Lung (tissue), 12 donors: ENCODE results near the gene ROR1. TPM values are rescaled to one million over a fixed set of nuclear protein-coding genes. Genes with fewer than 3 reads are reported as not detected.

Experiments
- ATAC-seq: fragments of 200-7000 bp; cut with Tn5 transposase; one replicate; pipeline ENCODE4 v1.9.1; 2020; ENCODE audit warnings: moderate number of reproducible peaks; ENCODE audit not compliant: insufficient read depth, low FRiP score
- DNase-seq, 3 donors: peaks; one replicate each; pipeline ENCODE4 v3.0.0-alpha.2; 2013 to 2017
- H3K27ac ChIP-seq, 2 donors: one replicate each; pipeline ENCODE4 v1.5.1; 2013; ENCODE audit warnings: mild to moderate bottlenecking in 2 of 2, moderate library complexity in 2 of 2, control low read depth in 1 of 2, inconsistent platforms in 1 of 2, low read depth in 1 of 2, low read length in 1 of 2
- H3K27me3 ChIP-seq, 3 donors: one replicate each; pipeline ENCODE4 v1.5.1; 2013; ENCODE audit warnings: low read length in 2 of 3; ENCODE audit not compliant: control insufficient read depth in 3 of 3, insufficient read depth in 3 of 3
- H3K36me3 ChIP-seq, 4 donors: one replicate each; pipeline ENCODE4 v1.5.1; 2013; ENCODE audit warnings: low read length in 4 of 4, mild to moderate bottlenecking in 1 of 4, moderate library complexity in 1 of 4; ENCODE audit not compliant: control insufficient read depth in 4 of 4, insufficient read depth in 4 of 4
- H3K4me1 ChIP-seq, 5 donors: one replicate each; pipeline ENCODE4 v1.5.1; 2013; ENCODE audit warnings: low read length in 5 of 5, mild to moderate bottlenecking in 2 of 5, moderate library complexity in 1 of 5; ENCODE audit not compliant: control insufficient read depth in 5 of 5, insufficient read depth in 5 of 5
- H3K4me3 ChIP-seq: one replicate; pipeline ENCODE4 v1.5.1; 2013; ENCODE audit warnings: mild to moderate bottlenecking, control low read depth, moderate library complexity
- H3K9ac ChIP-seq, 2 donors: one replicate each; pipeline ENCODE4 v1.5.1; 2013; ENCODE audit warnings: low read length in 2 of 2, control low read depth in 1 of 2; ENCODE audit not compliant: insufficient read depth in 1 of 2
- H3K9me3 ChIP-seq, 4 donors: one replicate each; pipeline ENCODE4 v1.5.1; 2013; ENCODE audit warnings: low read length in 3 of 4, mild to moderate bottlenecking in 1 of 4, moderate library complexity in 1 of 4; ENCODE audit not compliant: control insufficient read depth in 4 of 4, insufficient read depth in 3 of 4
- CTCF ChIP-seq: IDR thresholded peaks from 2 replicates; pipeline ENCODE4 v1.5.1; 2012; ENCODE audit warnings: mild to moderate bottlenecking; ENCODE audit errors: control extremely low read depth, extremely low read depth
- WGBS, 2 donors: extraction: QIAGEN DNeasy Blood & Tissue Kit; methylation state at CpG; one replicate each; pipeline ENCODE4 v1.1.7; 2013; 5-methylcytosine and 5-hydroxymethylcytosine counted together
- polyA plus RNA-seq, 2 donors: library from polyadenylated mRNA; stranded (reverse); fragments of 200-250 nt; gene quantifications; one replicate each; pipeline ENCODE4 v1.2.1, GENCODE V29; 2013
- total RNA-seq, 2 donors: library from RNA; depleted of rRNA in 1 of 2; stranded (reverse); fragments of >200 nt in 1 of 2; gene quantifications; one replicate each; pipeline ENCODE4 v1.2.1, GENCODE V29; 2014 to 2021
- donor health status: control.
- donor health status: control.
- donor health status: Bipolar disorder and iron deficiency.
- donor health status: healthy.
- donor health status: DM: yes; HTN: yes; CAD: no.

Gene ROR1
- total and polyA plus RNA-seq, 4 donors = 2.9 to 47.0 (median 14.0) TPM

GRCh38 chr1:64001038-64001437 is 227.2 kb downstream of the ROR1 start:
- H3K9ac ChIP-seq = no peak overlapping the region
- H3K36me3 ChIP-seq = no peaks in the 10 kb centered on the region
- 88 to 90% methylated on average over 2 of the region's 2 CpGs for WGBS, 2 donors
- H3K9me3 ChIP-seq = peaks cover 0 to 1% (median 0%) of the 10 kb centered on the region in 4 donors
- H3K4me1 ChIP-seq = peaks cover 0 to 6% (median 3%) of the 10 kb centered on the region in 5 donors
- TF ChIP-seq CTCF = no peak
- DNase-seq = no peak
- no peak for ATAC-seq
- H3K4me3 ChIP-seq = no peak overlapping the region
- H3K27ac ChIP-seq = no peak overlapping the region
- H3K27me3 ChIP-seq = no peaks in the 10 kb centered on the region

- WGBS, 2 donors = 83 to 87% methylated on average over 8 of the region's 8 CpGs
- peaks cover 0 to 18% (median 14%) of the 10 kb centered on the region in 5 donors for H3K4me1 ChIP-seq
- no peak overlapping the region for H3K9ac ChIP-seq
- no peak for DNase-seq
- H3K4me3 ChIP-seq = no peak overlapping the region
- no peaks in the 10 kb centered on the region for H3K27me3 ChIP-seq
- H3K36me3 ChIP-seq = no peaks in the 10 kb centered on the region
- H3K27ac ChIP-seq = no peak overlapping the region
- ATAC-seq = no peak
- no peak for TF ChIP-seq CTCF
- H3K9me3 ChIP-seq = peaks cover 0 to 1% (median 0%) of the 10 kb centered on the region in 4 donors
Observed at GRCh38 chr1:64004451-64005025, 230.7 kb downstream of the ROR1 start.

GRCh38 chr1:64005801-64006200 is 232.0 kb downstream of the ROR1 start:
- no peak overlapping the region for H3K27ac ChIP-seq
- ATAC-seq = no peak

More at GRCh38 chr1:64005801-64006200, 232.0 kb downstream of the ROR1 start:
- H3K4me3 ChIP-seq = no peak overlapping the region
- H3K9ac ChIP-seq = no peak overlapping the region
- 58 to 74% methylated on average over 3 of the region's 3 CpGs for WGBS, 2 donors
- peaks cover 0 to 1% (median 0%) of the 10 kb centered on the region in 4 donors for H3K9me3 ChIP-seq
- no peaks in the 10 kb centered on the region for H3K27me3 ChIP-seq
- H3K4me1 ChIP-seq = peaks cover 0 to 18% (median 14%) of the 10 kb centered on the region in 5 donors
- DNase-seq = no peak
- peaks cover 0 to 2% (median 0%) of the 10 kb centered on the region in 4 donors for H3K36me3 ChIP-seq
- no peak for TF ChIP-seq CTCF
